ENCODE results near the gene SERPINE2.
"Not testable (repeated sequence)": the region's sequence is repeated elsewhere in the genome, so short reads cannot be mapped to it uniquely, and the experiment has no call there.

The SERPINE2 gene

GRCh38 chr2:223943561-223944008 is 95.5 kb downstream of the SERPINE2 start:
- TF ChIP-seq, protein P1, sequence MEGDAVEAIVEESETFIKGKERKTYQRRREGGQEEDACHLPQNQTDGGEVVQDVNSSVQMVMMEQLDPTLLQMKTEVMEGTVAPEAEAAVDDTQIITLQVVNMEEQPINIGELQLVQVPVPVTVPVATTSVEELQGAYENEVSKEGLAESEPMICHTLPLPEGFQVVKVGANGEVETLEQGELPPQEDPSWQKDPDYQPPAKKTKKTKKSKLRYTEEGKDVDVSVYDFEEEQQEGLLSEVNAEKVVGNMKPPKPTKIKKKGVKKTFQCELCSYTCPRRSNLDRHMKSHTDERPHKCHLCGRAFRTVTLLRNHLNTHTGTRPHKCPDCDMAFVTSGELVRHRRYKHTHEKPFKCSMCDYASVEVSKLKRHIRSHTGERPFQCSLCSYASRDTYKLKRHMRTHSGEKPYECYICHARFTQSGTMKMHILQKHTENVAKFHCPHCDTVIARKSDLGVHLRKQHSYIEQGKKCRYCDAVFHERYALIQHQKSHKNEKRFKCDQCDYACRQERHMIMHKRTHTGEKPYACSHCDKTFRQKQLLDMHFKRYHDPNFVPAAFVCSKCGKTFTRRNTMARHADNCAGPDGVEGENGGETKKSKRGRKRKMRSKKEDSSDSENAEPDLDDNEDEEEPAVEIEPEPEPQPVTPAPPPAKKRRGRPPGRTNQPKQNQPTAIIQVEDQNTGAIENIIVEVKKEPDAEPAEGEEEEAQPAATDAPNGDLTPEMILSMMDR (IDR thresholded peaks at IDR 0.05; ENCODE audit: extremely low read depth, missing control alignments) = no peak
- DNase-seq (ENCODE audit: low spot score) = no peak

GRCh38 chr2:223943135-223943534 is 96.0 kb downstream of the SERPINE2 start:
- TF ChIP-seq, protein P1 (IDR thresholded peaks at IDR 0.05; ENCODE audit: extremely low read depth, missing control alignments) = no peak
- no peak for DNase-seq (ENCODE audit: low spot score)

- TF ChIP-seq, protein P1 (IDR thresholded peaks at IDR 0.05; ENCODE audit: extremely low read depth, missing control alignments) = no peak
- peak; percentile 61 for DNase-seq (ENCODE audit: low spot score)
Measured at GRCh38 chr2:223941579-223942277, 97.4 kb downstream of the SERPINE2 start.

DNA sequence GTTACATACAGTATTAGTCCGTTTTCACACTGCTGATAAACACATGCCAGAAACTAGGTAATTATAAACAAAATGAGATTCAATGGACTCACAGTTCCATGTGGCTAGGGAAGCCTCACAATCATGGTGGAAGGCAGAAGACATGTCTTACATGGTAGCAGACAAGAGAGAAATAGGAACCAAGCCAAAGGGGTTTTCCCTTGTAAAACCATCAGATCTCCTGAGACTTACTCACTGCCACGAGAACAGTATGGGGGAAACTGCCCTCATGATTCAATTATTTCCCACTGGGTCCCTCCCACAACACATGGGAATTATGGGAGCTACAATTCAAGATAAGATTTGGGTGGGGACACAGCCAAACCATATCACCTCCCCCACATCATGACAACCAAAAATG is 99.6 kb downstream of the SERPINE2 start:
- not testable (repeated sequence) for DNase-seq (ENCODE audit: low spot score)

DNA sequence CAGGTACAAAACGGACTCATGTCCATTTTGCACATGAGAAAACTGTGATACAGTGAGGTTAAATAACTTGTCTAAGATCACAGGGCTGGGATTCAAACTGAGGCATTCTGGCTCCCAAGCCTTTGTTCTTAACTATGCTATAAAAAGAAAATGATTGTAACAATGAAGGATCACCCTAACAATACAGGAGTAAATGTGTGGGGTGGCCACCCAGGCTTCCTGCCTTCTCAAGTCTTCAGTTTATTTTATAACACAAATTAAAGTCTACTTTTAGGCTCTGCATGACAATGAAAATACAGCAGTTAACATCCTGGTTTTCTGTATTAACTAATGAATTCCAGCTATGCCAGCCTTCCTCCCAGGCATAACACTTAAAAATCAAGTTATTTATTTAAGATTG is 101.6 kb downstream of the SERPINE2 start:
- TF ChIP-seq, protein P1 (IDR thresholded peaks at IDR 0.05; ENCODE audit: extremely low read depth, missing control alignments) = no peak
- no peak for DNase-seq (ENCODE audit: low spot score)

DNA sequence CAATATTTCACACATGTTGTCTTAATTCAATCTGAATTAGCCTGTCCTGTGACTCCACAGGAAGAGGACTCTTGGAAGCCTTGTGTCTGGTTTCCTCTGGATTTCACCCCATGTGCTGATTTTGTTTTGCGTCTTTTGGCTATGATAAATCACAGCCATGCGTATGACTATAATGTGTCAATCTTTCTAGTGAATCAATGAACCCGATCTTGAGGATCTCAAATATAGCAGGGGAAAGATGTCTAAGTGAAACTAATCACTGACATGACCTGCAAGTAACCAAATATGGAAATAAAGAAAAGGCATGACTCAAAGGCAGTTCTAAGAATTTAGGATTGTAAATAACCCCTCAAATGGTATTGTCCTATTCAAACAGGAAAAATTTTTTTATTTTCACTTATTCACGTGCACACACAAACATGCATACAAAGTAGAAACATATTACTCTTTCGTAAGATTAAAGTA is 102.2 kb downstream of the SERPINE2 start:
- TF ChIP-seq, protein P1 (IDR thresholded peaks at IDR 0.05; ENCODE audit: extremely low read depth, missing control alignments) = no peak
- no peak for DNase-seq (ENCODE audit: low spot score)

DNA sequence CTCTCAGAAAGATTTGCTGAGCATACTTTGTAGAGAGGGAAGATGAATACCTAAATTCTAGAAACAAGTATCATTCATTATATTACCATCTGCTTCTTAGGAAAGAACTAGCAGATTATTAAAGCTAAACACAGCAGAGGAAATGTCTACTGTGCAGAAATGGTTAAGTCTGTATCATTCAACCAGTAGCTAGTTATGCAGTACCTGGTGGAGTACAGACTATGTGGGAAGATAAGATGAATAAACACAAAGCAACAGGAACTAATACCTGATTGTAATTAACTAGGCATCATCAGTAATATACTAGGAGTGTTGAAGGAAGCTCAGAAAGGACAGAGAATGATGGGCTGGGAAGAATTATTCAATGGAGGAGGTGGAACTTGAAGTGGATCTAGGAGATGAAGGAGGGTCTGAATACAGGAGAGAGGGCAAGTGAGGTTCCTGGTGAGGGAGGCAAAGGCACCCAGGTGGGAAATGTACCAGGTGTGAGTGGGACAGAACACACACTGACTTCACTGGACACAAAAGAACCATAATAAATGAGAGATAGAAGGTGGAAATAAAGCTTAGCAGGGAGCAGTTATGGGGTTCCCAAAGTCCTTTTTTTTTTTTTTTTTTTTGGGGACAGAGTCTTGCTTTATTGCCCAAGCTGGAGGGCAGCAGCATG is 103.5 kb downstream of the SERPINE2 start:
- TF ChIP-seq, protein P1 (IDR thresholded peaks at IDR 0.05; ENCODE audit: extremely low read depth, missing control alignments) = no peak

More for the DNA sequence above, 103.5 kb downstream of the SERPINE2 start:
- DNase-seq (ENCODE audit: low spot score) = no peak

All from GM20000 (cell line).